HEK293 (cell line): ENCODE data around the gene C6orf136.

ENCODE experiments used
- CTCF ChIP-seq: fragments of 450-650 bp; formaldehyde crosslinking; IDR thresholded peaks from 2 replicates; pipeline ENCODE4 v1.5.1; 2016; ENCODE audit warnings: missing biosample characterization, missing genetic modification characterization
- IKZF3 ChIP-seq: fragments of 450-650 bp; IDR thresholded peaks from 2 replicates; pipeline ENCODE4 v1.5.0; 2018; ENCODE audit warnings: missing biosample characterization, mild to moderate bottlenecking, missing genetic modification characterization, moderate library complexity
- PRDM4 ChIP-seq: fragments of 450-650 bp; formaldehyde crosslinking; IDR thresholded peaks from 2 replicates; pipeline ENCODE4 v1.5.1; 2017; ENCODE audit warnings: missing biosample characterization, missing genetic modification characterization
- SP2 ChIP-seq: fragments of 450-650 bp; formaldehyde crosslinking; IDR thresholded peaks from 2 replicates; pipeline ENCODE4 v1.5.1; 2016; ENCODE audit warnings: missing biosample characterization, missing genetic modification characterization
- SP3 ChIP-seq: fragments of 450-650 bp; formaldehyde crosslinking; IDR thresholded peaks from 2 replicates; pipeline ENCODE4 v1.5.1; 2016; ENCODE audit warnings: missing biosample characterization, missing genetic modification characterization
- SP7 ChIP-seq: fragments of 450-650 bp; formaldehyde crosslinking; IDR thresholded peaks from 2 replicates; pipeline ENCODE4 v1.5.1; 2016; ENCODE audit warnings: missing biosample characterization, missing genetic modification characterization
- ZFP3 ChIP-seq: fragments of 450-650 bp; formaldehyde crosslinking; IDR thresholded peaks from 2 replicates; pipeline ENCODE4 v1.5.1; 2016; ENCODE audit warnings: low read depth, missing biosample characterization, missing genetic modification characterization
- ZNF121 ChIP-seq: fragments of 450-650 bp; formaldehyde crosslinking; IDR thresholded peaks from 2 replicates; pipeline ENCODE4 v1.5.1; 2016; ENCODE audit warnings: missing biosample characterization, missing genetic modification characterization
- ZNF658 ChIP-seq: fragments of 450-650 bp; formaldehyde crosslinking; IDR thresholded peaks from 2 replicates; pipeline ENCODE4; 2016; ENCODE audit warnings: missing biosample characterization, missing genetic modification characterization
- ZNF791 ChIP-seq: fragments of 450-650 bp; formaldehyde crosslinking; IDR thresholded peaks from 2 replicates; pipeline ENCODE4 v1.5.1; 2016; ENCODE audit warnings: missing biosample characterization, missing genetic modification characterization
- TF ChIP-seq, protein P1 (sequence below): fragments of 450-650 bp; formaldehyde crosslinking; IDR thresholded peaks from 2 replicates; pipeline ENCODE4 v1.5.1; 2016; ENCODE audit warnings: missing biosample characterization, missing genetic modification characterization

DNA sequence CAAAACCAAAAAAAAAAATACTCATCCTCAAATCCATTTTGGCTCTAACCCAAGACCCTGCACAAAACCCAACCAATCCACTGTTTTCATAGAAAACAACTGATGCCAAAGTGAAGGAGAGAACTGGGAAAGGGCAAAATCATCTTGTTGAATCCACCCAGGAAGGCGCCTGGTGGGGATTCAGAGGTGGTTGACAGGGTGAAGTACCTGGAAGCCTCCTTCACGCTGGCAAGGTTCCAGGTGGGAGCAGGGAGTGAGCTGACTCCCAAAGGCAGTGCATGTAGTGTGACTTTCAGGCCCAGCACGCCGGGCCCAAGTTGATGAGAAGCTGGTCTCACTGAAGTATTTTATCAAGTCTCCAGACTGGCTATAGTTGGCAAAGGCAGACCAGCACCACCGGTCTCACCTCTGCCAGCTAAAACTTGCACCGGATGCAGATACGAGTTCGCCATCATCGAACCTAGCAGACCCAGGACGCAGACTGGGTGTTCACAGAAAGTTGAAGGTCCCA lies 46.4 kb upstream of the C6orf136 start:
- TF ChIP-seq ZFP3 (tag by site-specific recombination): no peak
- TF ChIP-seq, protein P1, sequence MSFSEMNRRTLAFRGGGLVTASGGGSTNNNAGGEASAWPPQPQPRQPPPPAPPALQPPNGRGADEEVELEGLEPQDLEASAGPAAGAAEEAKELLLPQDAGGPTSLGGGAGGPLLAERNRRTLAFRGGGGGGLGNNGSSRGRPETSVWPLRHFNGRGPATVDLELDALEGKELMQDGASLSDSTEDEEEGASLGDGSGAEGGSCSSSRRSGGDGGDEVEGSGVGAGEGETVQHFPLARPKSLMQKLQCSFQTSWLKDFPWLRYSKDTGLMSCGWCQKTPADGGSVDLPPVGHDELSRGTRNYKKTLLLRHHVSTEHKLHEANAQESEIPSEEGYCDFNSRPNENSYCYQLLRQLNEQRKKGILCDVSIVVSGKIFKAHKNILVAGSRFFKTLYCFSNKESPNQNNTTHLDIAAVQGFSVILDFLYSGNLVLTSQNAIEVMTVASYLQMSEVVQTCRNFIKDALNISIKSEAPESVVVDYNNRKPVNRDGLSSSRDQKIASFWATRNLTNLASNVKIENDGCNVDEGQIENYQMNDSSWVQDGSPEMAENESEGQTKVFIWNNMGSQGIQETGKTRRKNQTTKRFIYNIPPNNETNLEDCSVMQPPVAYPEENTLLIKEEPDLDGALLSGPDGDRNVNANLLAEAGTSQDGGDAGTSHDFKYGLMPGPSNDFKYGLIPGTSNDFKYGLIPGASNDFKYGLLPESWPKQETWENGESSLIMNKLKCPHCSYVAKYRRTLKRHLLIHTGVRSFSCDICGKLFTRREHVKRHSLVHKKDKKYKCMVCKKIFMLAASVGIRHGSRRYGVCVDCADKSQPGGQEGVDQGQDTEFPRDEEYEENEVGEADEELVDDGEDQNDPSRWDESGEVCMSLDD: no peak
- no peak for TF ChIP-seq CTCF (tag by site-specific recombination)
- TF ChIP-seq SP2 (tag by site-specific recombination): no peak
- TF ChIP-seq ZNF791 (tag by site-specific recombination): no peak
- no peak for TF ChIP-seq IKZF3 (tag by site-specific recombination)
- no peak for TF ChIP-seq ZNF121 (tag by site-specific recombination)
- TF ChIP-seq ZNF658 (tag by site-specific recombination): no peak
- TF ChIP-seq PRDM4 (tag by site-specific recombination): no peak
- TF ChIP-seq SP7 (tag by site-specific recombination): no peak
- no peak for TF ChIP-seq SP3
